NCI-H1092 (cell line): Measurements from ENCODE around the gene CEACAM18.
"Not testable (repeated sequence)": the region's sequence is repeated elsewhere in the genome, so short reads cannot be mapped to it uniquely, and the experiment has no call there.

ENCODE experiments used
- DNase-seq: peaks from one replicate; lab custom pipeline; 2025; lab: John Stamatoyannopoulos, UW

CEACAM18 gene

DNA sequence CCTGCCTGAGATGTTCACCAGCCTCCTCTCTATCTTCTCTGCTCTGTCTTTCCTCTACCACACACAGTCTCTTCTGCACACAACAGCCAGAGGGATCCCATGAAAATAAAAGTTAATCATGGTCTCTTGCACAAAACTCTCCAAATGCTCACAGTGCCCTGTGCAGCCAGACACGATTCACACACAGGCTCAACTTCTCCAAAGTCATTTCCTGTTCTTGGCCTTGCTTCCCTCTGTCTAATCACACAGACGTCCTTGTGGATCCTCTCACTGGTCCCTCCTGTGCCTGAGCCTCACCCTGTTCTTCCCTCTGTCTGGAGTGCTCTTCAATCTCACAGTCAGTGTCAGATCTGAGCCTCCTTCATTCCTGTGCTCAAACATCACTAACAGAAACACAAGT, 15.4 kb downstream of the CEACAM18 start:
- DNase-seq = no peak

DNA sequence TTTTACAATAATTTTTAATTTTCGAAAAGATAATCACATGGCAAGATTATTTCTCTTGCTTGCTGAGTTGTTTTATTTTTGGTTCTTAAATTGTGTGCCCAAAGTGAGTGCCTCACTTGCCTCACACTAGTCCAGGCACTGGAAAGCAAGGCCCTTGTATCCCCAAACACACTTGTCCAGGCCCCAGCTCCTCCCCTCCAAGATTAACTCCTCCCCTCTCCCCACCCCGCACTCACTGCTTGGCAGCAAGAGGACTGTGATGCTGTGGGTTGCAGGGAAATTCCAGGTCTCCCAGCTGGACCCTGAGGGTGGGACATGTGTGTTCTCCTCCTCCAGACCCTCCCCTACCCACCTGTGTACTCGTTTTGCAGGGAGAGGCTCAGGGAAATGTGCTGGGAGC, 19.3 kb downstream of the CEACAM18 start:
- no peak for DNase-seq

DNA sequence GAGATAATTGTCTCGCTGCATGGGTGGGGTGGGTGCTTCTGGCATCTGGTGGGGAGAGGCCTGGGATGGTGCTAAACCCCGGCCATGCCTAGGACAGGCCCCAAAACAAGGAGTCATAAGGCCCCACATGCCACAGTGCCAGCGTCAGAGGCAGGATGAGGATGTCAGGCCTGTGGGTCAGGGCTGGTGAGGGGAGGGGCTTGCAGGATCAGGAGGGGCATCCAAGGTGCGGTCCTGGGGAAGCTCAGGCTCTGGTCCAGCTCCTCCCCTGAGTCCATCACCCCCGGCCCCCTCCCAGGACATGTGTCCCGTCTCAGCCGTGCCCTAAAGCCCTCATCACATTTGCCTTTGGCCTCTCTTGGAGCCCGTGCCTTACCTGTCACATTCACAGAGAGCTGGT, 22.6 kb downstream of the CEACAM18 start:
- not testable (repeated sequence) for DNase-seq

DNA sequence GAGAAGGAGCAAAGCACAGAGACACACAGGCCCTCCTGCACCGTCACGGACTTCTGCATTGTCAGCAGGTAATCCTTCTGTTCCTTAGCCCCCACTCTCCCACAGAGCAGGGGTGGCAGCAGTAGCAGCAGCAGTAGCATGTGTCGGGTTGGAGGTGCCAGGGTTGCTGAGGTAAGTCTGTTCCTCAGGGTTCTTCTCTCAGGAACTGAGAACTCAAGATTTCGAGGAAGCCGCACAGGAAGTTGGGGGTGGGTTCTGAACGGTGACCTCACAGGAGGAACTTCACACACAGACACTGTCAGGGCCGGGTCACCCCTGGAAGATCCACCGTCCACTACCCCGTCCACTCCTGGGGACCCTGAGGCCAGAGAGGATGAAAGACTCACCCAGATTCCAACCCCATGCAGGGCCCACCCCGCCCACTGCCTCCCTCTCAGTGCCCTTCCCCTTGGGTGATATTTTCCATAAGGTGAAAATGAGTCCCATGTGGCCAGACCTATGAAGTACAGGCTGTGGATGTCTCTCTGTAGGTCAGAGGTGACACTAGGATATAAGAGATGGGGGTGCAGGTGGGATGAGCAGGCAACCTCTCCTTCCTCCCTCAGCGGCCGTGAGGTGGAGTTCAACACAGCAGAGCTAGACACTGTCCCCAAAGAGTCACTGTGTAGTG, 23.4 kb downstream of the CEACAM18 start, which contains the start of gene SIGLEC12:
Gene SIGLEC12, minus strand, starts transcription at position 207 of the 670 bp plus-strand sequence. Its CDS starts 67 bp downstream, at position 140.
- DNase-seq = no peak

DNA sequence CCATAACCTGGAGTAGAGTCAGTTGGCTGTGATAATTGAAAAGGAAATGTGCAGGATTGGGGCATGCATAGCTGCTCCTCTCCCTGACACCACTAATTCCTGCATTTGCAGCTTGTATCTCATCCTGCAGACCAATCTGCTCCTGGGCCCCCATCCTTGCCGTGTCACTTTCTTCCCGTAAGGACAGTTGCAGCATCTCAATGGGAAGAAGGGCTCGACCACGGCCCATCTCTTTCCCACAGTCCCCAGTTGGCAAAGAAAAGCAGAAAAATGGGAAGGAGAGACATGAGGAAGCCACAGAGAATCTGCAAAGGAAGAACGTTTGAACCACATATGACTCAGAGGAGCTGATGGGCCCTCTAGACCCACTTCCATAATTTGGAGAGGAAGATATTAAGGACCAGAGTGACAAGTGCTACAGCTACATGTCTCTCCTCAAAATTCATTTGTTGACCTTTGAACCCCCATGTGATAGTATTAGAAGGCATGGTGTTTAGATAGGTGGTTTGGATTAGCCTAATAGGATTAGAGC, 25.0 kb downstream of the CEACAM18 start:
- no peak for DNase-seq

DNA sequence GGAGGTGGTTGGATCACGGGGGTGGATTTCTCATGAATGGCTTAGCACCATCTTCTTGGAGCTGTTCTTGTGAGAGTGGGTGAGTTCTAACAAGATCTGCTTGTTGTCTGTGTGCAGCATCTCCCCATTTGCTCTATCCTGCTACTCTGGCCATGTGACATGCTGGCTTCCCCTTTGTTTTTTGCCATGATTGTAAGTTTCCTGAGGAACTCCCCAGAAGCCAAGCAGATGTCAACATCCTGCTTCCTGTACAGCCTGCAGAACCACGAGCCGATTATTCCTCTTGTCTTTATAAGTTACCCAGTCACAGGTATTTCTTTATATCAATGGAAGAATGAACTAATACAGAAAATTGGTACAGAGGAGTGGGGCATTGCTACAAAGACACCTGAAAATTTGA, 25.6 kb downstream of the CEACAM18 start:
- DNase-seq = no peak

DNA sequence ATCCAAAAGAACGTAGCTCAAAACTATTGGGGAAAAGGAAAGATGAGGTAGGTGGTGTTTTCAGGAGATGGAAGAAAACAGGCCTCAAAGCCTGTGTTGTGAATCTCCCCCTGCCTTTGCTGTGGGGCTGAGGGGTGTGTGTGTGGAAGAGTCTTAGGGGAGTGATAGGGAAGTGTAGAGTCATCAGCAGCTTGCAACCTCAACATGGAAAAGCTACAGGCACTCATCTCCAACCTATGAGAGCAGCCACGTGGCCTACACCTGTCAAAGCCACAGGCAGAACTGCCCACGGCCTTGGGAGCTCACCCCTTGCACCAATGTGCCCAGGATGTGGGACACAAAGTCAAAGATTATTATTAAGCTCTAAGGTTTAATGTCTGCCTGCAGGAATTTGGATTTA, 27.6 kb downstream of the CEACAM18 start:
- no peak for DNase-seq

DNA sequence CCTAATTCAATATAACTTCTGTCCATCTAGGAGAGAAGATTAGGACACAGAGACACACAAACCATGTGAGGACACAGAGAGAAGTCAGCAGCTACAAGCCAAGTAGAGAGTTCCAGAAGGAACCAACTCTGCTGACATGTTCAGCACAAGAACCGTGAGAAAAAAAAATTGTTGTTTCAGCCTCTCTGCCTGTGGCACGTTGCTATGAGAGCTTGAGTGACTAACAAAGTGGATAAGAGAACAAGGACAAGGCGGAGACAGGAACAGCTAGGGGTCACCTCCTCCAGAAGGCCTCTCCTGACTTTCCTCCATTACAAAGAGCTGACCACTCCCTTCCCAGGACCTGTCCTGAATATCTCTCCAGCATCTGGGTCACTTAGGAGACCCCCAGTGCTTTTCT, 28.9 kb downstream of the CEACAM18 start:
- no peak for DNase-seq

DNA sequence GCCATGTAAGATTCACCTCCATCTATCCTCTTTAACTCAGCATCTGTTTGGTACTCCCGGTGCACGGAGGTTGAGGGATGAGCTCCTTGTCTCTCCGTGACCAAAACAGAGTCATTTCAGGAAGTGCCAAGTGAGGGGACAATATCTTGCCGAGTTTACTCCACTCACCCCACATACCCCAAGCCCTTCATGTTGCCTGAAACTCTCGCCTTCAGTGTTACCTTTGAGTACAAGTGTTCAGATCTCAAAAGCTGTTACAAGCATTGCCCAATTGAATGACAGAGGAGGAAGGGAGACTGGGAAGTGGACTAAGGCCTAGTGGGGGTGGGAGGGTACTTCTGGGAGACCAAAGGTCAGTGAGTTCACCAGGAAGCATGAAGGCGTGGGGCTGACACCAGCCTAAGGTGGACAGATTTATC, 29.3 kb downstream of the CEACAM18 start:
- no peak for DNase-seq

DNA sequence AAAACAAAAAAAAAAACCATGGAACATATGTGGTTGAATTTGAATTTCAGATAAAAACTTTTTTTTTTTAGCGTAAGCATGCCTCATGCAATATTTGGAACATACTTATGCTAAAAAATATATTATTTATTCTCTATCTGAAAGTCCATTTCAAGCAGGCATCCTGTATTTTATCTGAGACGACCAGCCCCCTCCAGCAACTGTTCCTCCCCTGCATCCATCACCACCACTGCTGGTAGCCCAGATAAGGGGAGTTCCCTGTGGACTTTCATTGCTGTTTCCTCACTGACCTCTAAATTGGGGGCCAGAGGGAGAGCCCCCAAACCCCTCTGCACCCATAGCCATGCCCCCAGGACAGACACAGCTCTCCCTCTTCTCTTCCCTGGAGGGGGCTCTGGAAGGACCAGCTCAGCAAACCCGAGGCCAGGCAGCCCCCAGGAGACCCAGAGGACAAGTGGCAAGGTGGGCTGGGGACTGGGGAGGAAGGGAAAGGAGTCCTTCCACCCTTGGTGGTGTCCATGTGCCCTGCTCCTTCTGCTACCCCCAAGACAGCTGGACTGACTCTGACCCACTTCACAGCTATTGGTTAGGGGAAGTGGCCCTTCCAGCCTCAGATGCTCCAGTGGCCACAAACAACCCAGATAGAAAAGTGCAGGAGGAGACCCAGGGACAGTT, 29.9 kb downstream of the CEACAM18 start:
- DNase-seq = no peak

DNA sequence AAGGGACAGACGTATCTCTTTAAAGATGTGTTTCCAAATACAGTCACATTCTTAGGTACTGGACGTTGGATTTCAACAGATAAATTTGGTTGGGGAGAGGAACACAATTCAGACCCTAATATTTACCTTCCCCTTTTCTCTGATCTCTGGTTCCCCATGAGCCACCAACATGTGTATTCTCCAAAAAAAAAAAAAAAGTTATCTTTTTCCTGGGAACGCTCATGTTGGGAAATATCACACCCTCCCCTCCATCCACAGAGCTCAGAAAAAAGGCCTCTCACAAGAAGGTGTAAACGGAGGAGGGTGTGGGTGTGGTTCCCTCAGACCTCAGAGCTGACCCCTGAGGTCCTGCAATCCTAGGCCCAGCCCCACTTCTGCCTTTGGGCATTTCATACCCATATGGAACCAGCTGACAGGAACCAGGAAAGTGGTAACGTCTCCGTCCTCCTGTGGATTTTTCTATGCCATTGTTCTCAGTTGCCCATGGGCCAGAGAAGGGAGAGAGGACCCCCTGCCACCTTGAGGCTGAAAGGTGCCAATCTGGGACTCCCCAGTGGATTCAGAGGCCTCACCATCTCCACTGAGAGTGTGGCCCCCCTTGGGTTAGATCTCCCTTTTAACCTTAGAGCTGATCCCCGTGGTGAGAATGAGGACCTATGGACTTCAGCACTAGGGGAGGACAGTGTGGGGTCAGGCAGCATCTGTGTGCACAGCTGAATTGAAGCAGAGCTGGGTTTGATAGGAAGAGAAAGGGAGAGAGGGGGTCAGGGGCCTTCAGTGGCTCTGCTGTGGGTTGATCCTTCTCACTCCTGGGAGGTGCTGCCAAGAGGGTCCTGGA, 31.7 kb downstream of the CEACAM18 start:
- DNase-seq = no peak

DNA sequence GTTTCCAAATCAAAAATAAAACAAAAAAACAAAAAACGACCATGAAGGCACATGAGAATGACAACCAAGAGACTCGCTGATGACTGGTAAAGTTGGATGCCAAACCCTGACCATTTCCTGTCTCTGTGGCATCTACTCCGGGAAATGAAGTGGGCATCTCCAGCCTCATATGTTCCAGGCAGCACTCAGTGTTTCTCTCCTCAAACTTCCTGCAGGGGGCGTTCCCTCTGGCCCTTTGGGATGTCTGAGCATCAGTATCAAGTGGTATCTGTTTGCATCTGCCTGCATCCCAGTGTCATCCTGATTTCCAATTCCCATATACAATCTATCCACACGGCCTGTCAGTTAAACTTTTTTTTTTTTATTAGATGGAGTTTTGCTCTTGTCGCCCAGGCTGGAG, 33.0 kb downstream of the CEACAM18 start:
- no peak for DNase-seq

DNA sequence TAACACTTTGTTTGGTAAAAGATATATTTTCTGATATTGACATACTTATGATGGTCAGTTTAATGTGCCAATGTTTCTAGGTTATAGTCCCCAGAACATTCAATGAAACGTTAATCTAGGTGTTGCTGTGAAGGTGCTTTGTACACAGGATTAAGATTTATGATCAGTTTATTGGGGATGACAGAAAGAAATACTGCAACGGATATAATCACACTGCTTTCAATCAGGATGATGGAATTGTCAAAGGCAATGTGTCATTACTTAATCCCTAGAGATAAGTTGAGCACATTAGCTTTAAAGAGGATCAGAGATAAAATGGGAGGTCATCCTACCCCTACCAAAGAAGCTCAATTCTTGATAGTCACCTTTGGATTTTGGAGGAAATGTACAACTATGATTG, 35.6 kb downstream of the CEACAM18 start:
- no peak for DNase-seq

DNA sequence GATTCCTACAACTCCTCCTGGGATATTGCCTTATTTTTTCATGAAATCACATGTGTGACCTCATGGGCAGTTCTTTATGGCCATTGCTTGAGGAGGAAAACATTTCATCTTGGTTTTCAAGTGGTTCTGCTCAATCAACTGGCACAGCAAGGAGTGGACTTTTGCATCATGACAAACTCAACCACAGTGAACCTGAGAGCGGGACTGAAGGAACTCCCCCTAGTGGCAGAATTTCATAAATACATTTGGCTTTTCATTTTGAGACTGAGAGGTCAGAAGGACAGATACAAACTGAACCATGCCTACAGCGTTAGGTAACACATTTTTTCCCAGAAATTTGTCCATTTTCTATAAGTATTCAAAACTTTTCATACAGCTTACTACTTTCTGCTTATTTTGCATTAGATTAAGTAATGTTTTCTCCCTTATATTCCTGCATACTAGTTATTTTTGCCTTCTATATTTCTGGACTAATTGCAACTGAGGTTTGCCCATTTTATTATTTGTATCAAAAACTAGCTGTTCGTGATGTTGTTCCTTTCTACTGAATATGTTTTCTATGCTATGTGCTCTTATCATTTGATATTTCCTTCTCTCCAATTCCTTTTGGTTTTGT, 36.6 kb downstream of the CEACAM18 start:
- DNase-seq = no peak

DNA sequence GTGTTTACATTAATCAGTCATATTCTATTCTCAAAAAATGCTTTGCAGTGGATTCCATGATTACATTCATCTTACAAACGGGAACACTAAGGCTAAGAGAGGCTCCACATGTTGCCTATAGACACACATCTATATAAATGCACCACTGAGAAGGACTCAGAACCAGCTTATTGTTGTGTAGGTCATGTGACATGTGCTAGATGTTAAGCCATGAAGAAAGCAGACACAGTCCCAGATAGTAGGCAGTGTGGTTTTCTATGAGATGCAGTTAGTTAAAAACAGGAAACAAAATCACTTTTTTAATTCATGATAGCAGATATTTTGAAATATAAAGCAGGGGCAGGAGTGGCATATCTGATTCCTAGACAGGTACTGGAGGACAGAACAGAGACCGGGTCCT, 42.4 kb downstream of the CEACAM18 start:
- no peak for DNase-seq

DNA sequence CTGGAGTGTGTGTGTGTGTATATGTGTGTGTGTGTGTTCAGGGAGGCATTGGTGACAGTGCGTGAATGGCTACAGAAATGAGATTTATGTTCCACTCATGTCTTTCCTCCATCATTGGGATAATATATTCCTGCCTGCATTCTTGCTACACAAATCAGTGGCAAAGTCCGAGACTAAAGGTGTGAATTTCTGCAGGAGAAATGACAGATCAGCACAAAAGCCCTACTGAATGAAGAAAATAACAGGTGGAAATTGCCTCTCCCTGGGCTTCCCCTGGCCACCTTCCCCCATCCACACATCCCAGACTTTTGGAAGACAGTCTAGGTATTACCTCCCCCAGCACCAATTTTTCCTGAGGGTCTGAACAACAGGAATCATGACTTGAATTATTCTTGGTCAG, 43.0 kb downstream of the CEACAM18 start:
- DNase-seq = no peak

DNA sequence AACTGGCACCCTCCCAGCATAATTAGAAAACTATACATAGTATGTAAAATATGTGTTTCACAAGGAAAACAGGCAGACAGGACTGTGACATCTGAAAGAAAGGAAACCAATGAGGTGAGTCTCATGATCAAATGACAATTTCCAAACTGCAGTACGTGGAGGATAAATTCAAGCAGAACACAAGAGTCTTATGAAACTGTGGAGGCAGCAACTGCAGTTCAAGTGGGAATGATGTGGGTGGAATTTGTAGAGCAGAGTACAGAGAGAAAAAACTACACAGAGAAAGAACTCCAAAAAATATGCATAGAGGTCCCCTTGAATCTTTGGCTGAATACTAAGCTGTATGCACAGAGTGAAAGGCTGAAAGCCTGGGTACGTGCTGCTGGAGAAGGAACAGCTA, 43.4 kb downstream of the CEACAM18 start:
- no peak for DNase-seq

DNA sequence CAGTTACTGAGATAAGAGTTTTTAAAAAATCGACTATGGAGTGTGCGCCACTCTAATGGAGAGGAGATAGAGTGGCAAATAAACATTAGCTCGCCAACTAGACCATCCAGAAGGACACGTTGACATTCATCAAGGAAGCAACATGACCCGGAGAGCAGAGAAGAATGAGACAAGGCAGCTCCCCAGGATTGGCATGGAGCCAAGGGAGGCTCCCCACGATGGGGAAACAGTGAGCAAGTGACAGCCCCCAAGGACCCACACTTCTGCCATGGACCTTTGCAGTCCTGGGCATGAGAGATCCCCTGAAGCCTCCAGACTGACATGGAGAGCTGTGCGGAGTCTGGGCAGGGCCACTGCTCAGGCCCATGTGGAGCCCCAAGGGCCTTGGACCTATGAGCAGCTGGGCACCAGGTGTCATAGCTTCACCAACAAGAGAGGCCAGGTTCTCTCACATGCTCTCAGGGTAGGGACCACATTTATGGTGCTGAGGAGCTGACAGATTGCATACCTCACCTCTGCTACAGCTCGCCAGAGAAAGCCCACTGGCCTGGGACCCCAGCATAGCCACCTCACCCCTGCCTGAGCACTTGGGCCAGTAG, 46.4 kb downstream of the CEACAM18 start:
- no peak for DNase-seq

DNA sequence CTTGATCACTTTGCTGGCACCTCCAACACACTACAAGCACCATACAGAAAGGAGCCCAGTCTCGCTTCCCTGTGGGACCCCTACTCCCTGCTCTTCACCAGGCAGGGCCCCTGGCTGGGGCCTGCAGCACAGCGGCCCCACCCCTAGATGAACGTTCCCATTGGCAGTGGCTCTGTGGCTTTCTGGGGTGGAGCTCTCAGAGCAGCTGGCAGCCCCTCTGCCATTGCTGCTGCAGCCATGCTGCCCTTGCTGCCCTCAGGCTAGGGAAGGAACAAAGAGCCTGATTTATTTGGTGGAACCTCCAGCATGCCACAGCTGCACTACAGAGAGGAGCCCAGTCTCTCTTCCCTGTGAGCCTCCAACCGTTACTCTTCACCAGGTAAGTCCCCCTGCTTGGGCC, 47.3 kb downstream of the CEACAM18 start:
- no peak for DNase-seq

DNA sequence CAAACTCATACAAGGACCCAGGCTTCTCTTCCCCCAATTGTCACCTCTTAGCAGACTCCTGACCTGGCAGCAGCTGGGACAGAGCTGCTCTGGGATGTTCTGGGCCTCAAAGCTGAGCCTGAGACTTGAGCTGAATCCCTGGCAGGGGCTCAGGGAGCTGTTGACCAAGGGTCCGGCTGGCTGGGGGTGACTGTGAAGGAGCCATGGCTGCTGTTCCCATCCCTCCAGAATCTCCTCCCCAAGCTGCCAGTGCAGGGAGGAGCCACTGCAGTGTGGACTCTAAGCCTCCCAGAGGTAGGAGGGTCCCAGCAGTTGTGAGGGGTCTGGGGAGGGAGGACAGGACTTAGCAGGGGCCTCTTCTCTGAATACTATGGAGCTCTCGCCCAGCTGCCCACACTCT, 51.0 kb downstream of the CEACAM18 start:
- DNase-seq = no peak

DNA sequence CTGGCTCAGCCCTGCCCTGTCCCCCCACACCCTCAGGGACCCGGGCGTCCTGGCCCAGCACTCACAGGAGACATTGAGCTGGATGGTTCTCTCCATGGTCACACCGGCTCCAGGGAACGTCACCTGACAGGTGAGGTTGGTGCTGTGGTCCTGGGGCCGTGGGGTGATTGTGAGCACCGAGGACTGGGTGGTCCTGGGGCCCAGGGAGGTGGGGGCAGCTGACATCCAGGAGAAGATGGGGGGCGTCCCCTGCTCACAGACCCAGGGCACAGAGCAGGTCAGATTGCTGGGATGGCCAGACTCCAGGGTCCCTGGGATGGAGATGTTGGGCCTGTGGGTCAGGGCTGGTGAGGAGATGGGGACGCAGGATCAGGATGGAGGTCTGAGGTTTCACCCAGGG, 52.3 kb downstream of the CEACAM18 start:
- no peak for DNase-seq
